ENCODE measurements around the gene NLN. TPM values are rescaled to one million over a fixed set of nuclear protein-coding genes. Genes with fewer than 3 reads are reported as not detected.

NLN gene
- total RNA-seq, 4 donors from 2014 or later = 1.6 to 16.5 (median 9.0) TPM

DNA sequence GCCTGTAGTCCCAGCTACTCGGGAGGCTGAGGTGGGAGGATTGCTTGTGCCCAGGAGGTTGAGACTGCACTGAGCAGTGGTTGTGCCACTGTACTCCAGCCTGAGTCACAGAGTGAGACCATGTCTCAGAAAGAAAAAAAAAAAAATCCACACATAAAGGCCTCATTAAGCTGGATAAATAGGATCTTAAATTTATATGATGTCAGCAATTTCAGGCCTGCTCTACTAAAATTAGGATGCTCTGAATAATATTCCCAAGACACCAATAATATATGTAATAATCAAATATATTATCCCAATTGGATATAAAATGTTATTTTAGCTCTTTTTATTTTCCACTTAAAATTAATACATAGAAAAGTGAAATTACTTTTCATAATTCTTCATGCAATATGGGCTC, 43.6 kb downstream of the NLN start:
- intact Hi-C loops (cut with DNase I; ENCODE audit: low total_unique reads) (no loop called here), in situ Hi-C loops (cut with MboI; ENCODE audit: low pct_ligation_motif_present in 1 of 4, low pct_unique_long_range_greater_than_20kb in 1 of 4, low sequenced_read_pairs in 3 of 4) (no loop called here)
- 97 to 100% methylated on average over 1 of the region's 1 CpG for whole genome bisulfite sequencing, 2 donors (ENCODE audit: low coverage in 1 of 2)
- Histone ChIP-seq H3K36me3 (no peaks in the 10 kb centered on the region), H3K4me3 (no peak overlapping the region), H3K9me3 (no peaks in the 10 kb centered on the region), H3K27ac (no peak overlapping the region), H3K4me1 (no peaks in the 10 kb centered on the region), H3K27me3 (no peaks in the 10 kb centered on the region)
- TF ChIP-seq, protein P1, sequence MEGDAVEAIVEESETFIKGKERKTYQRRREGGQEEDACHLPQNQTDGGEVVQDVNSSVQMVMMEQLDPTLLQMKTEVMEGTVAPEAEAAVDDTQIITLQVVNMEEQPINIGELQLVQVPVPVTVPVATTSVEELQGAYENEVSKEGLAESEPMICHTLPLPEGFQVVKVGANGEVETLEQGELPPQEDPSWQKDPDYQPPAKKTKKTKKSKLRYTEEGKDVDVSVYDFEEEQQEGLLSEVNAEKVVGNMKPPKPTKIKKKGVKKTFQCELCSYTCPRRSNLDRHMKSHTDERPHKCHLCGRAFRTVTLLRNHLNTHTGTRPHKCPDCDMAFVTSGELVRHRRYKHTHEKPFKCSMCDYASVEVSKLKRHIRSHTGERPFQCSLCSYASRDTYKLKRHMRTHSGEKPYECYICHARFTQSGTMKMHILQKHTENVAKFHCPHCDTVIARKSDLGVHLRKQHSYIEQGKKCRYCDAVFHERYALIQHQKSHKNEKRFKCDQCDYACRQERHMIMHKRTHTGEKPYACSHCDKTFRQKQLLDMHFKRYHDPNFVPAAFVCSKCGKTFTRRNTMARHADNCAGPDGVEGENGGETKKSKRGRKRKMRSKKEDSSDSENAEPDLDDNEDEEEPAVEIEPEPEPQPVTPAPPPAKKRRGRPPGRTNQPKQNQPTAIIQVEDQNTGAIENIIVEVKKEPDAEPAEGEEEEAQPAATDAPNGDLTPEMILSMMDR (IDR thresholded peaks at IDR 0.05) = no peak
- TF ChIP-seq POLR2AphosphoS5 (IDR thresholded peaks at IDR 0.05) = no peak
- no peak for DNase-seq

DNA sequence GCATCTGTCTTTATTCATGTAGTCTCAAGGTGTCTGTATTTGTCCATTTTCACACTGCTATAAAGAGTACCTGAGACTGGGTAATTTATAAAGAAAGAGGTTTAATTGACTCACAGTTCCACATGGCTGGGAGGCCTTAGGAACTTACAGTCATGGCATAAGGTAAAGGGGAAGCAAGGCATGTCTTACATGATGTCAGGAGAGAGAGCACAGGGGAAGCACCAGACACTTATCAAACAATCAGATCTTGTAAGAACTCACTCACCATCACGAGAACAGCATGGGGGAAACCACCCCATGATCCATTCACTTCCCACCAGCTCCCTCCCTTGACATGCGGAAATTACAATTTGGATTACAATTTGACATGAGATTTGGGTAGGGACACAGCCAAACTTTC, 44.2 kb downstream of the NLN start:
- no peak overlapping the region for H3K4me3 ChIP-seq
- no peak for DNase-seq
- TF ChIP-seq POLR2AphosphoS5 (IDR thresholded peaks at IDR 0.05) (no peak), EP300 (IDR thresholded peaks at IDR 0.05; ENCODE audit: low read depth) (no peak), POLR2A (IDR thresholded peaks at IDR 0.05) (no peak)
- TF ChIP-seq, protein P1 (IDR thresholded peaks at IDR 0.05) = no peak
- H3K27ac ChIP-seq = no peak overlapping the region
- no peaks in the 10 kb centered on the region for H3K4me1 ChIP-seq
- H3K9me3 ChIP-seq = no peaks in the 10 kb centered on the region
- intact Hi-C loops (cut with DNase I; ENCODE audit: low total_unique reads) = no loop called here
- H3K27me3 ChIP-seq = no peaks in the 10 kb centered on the region
- no peaks in the 10 kb centered on the region for H3K36me3 ChIP-seq
- WGBS, 2 donors (ENCODE audit: low coverage in 1 of 2) = 85 to 100% methylated on average over 1 to 2 of the region's 2 CpGs
- in situ Hi-C loops (cut with MboI; ENCODE audit: low pct_ligation_motif_present in 1 of 4, low pct_unique_long_range_greater_than_20kb in 1 of 4, low sequenced_read_pairs in 3 of 4) = no loop called here

DNA sequence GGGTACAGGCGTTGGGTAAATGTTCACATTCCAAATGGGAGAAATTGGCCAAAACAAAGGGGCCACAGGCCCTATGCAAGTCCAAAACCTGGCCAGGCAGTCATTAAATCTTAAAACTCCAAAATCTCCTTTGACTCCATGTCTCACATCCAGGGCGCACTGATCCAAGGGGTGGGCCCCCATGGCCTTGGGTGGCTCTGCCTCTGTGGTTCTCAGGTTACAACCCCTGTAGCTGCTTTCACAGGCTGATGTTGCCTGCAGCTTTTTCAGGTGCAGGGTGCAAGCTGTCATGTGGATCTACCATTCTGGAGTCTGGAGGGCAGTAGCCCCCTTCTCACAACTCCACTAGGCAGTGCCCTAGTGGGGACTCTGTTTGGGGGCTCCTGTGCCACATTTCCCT, 44.8 kb downstream of the NLN start:
- H3K36me3 ChIP-seq = no peaks in the 10 kb centered on the region
- DNase-seq = no peak
- TF ChIP-seq EP300 (IDR thresholded peaks at IDR 0.05; ENCODE audit: low read depth) (no peak), POLR2A (IDR thresholded peaks at IDR 0.05) (no peak), POLR2AphosphoS5 (IDR thresholded peaks at IDR 0.05) (no peak)
- TF ChIP-seq, protein P1 (IDR thresholded peaks at IDR 0.05) = no peak
- intact Hi-C loops (cut with DNase I; ENCODE audit: low total_unique reads) = no loop called here
- H3K9me3 ChIP-seq = no peaks in the 10 kb centered on the region
- H3K27me3 ChIP-seq = no peaks in the 10 kb centered on the region
- no peak overlapping the region for H3K4me3 ChIP-seq
- 100% methylated on average over 2 of the region's 2 CpGs; no CpG with 5 or more reads in 1 of the 2 donors for WGBS, 2 donors (ENCODE audit: low coverage in 1 of 2)
- H3K27ac ChIP-seq = no peak overlapping the region
- H3K4me1 ChIP-seq = no peaks in the 10 kb centered on the region
- in situ Hi-C loops (cut with MboI; ENCODE audit: low pct_ligation_motif_present in 1 of 4, low pct_unique_long_range_greater_than_20kb in 1 of 4, low sequenced_read_pairs in 3 of 4) = no loop called here

DNA sequence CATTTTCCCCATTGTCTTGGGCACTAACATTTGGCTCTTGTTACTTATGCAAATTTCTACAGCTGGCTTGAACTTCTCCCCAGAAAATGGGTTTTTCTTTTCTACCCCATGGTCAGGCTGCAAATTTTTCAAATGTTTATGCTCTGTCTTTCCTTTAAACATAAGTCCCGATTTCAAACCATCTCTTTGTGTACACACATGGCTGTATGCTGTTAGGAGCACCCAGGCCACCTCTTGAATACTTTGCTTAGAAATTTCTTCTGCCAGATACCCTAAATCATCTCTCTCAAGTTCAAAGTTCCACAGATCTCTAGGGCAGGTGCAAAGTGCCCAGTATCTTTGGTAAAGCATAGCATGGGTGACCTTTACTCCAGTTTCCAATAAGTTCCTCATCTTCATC, 45.6 kb downstream of the NLN start:
- no peaks in the 10 kb centered on the region for H3K9me3 ChIP-seq
- no peaks in the 10 kb centered on the region for H3K27me3 ChIP-seq
- intact Hi-C loops (cut with DNase I; ENCODE audit: low total_unique reads) (no loop called here), in situ Hi-C loops (cut with MboI; ENCODE audit: low pct_ligation_motif_present in 1 of 4, low pct_unique_long_range_greater_than_20kb in 1 of 4, low sequenced_read_pairs in 3 of 4) (no loop called here)
- WGBS, 2 donors (ENCODE audit: low coverage in 1 of 2) = 91 to 93% methylated on average over 1 of the region's 1 CpG
- TF ChIP-seq EP300 (IDR thresholded peaks at IDR 0.05; ENCODE audit: low read depth) (no peak), POLR2AphosphoS5 (IDR thresholded peaks at IDR 0.05) (no peak), POLR2A (IDR thresholded peaks at IDR 0.05) (no peak)
- TF ChIP-seq, protein P1 (IDR thresholded peaks at IDR 0.05) = no peak
- no peaks in the 10 kb centered on the region for H3K36me3 ChIP-seq
- no peak overlapping the region for H3K27ac ChIP-seq
- H3K4me3 ChIP-seq = no peak overlapping the region
- H3K4me1 ChIP-seq = no peaks in the 10 kb centered on the region
- DNase-seq = no peak
